WI38 (cell line): ENCODE measurements around the gene TMEM167B.
"Not testable (repeated sequence)": the region's sequence is repeated elsewhere in the genome, so short reads cannot be mapped to it uniquely, and the experiment has no call there.

Experiments
- H3K4me3 ChIP-seq: 2 replicates; pipeline ENCODE4 v1.5.1; 2011; ENCODE audit warnings: low read depth, mild to moderate bottlenecking, control low read depth, low read length
- TF ChIP-seq, protein P1 (sequence below): IDR thresholded peaks from 2 replicates; pipeline ENCODE4 v1.5.1; 2012; ENCODE audit warnings: low read depth, mild to moderate bottlenecking, control low read depth, low read length

TMEM167B gene

DNA sequence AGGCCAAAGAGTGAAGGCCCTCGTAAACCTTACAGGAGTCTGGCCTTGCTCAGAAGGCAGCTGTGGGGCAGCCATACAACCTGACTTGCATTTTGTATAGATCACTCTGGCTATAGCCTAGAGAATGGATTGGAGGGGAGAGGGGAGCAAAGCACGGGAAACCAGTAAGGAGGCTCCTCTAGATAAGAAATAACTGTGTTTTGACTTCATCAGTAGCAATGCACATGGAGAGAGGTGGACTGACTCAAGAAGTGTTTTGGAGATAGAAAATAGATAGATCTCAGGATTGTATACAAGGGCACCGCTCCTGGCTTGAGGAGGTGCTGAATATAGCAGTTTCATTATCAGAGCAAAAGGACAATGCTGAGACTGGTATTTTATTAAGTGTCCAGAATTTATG, 49.8 kb downstream of the TMEM167B start:
- H3K4me3 ChIP-seq, result no peak overlapping the region
- TF ChIP-seq, protein P1, sequence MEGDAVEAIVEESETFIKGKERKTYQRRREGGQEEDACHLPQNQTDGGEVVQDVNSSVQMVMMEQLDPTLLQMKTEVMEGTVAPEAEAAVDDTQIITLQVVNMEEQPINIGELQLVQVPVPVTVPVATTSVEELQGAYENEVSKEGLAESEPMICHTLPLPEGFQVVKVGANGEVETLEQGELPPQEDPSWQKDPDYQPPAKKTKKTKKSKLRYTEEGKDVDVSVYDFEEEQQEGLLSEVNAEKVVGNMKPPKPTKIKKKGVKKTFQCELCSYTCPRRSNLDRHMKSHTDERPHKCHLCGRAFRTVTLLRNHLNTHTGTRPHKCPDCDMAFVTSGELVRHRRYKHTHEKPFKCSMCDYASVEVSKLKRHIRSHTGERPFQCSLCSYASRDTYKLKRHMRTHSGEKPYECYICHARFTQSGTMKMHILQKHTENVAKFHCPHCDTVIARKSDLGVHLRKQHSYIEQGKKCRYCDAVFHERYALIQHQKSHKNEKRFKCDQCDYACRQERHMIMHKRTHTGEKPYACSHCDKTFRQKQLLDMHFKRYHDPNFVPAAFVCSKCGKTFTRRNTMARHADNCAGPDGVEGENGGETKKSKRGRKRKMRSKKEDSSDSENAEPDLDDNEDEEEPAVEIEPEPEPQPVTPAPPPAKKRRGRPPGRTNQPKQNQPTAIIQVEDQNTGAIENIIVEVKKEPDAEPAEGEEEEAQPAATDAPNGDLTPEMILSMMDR, result no peak

DNA sequence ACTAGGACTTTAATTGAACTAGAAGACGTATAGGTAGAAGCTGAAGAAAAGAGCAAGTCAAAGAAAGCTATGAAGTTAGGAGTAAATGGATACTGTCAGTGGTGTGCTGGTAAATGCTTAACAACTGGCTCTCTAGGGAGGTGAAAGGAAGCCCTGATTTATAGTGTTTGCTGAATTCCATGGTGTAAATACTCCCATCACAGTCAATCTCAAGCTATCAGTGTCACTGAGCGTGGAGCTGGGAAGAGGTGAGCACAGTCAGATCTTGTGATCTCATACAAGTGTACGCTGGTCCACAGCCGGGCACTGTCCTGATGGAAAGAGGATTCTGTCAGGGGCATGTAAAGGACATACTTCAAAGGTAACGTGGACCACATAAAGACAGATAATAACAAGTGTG, 51.7 kb downstream of the TMEM167B start:
- no peak overlapping the region for H3K4me3 ChIP-seq
- TF ChIP-seq, protein P1, result no peak

DNA sequence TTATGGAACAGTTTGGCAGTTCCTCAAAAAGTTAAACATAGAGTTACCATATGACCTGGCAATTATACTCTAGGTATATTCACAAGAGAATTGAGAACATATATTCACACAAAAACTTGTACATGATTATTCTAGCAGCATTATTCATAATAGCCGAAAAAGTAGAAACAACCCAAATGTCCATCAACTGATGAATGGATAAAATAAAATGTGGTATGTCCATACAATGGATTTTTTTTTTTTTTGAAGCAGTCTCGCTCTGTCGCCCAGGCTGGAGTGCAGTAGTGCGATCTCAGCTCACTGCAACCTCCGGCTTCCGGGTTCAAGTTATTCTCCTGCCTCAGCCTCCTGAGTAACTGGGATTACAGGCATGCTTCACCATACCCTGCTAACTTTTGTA, 52.2 kb downstream of the TMEM167B start:
- H3K4me3 ChIP-seq, result not testable (repeated sequence)
